HG03196 (cell line): ENCODE measurements around the gene LSR.
"Not testable (repeated sequence)": the region's sequence is repeated elsewhere in the genome, so short reads cannot be mapped to it uniquely, and the experiment has no call there.

ENCODE experiments used
- ATAC-seq: cut with Tn5 transposase; IDR thresholded peaks from one replicate; pipeline ENCODE4 v1.9.1; 2021; ENCODE audit not compliant: unreplicated experiment

LSR gene

DNA sequence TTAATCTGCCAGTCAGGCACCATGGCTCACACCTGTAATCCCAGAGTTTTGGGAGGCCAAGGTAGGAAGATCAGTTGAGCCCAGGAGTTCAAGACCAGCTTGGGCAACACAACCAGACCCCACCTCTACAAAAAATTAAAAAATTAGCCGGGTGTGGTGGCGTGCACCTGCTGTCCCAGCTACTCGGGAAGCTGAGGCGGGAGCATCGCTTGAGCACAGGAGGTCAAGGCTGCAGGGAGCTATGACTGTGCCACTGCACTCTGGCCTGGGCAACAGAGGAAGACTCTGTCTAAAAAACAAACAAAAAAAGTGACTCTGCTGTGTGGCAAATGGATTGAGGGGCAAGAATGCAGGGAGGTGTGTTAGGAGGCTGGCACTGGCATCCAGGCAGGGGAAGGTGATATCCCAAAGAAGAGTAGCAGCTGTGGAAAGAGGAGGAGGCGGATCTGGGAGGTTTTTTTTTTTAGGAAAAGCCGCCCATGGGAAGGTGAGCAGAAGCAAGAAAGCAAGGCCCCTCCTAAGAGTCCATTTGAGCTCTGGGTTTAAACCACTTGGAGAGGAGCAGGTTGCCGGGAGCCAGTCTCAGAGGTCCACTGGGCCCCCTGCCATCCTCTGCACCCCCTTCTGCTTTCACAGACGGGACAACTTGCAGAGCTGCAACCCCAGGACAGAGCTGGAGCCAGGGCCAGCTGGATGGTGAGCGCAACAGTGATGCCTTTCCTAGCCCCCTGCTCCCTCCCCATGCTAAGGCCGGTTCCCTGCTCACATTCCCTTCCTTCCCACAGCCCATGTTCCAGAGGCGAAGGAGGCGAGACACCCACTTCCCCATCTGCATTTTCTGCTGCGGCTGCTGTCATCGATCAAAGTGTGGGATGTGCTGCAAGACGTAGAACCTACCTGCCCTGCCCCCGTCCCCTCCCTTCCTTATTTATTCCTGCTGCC, 35.6 kb downstream of the LSR start:
- no peak for ATAC-seq

GRCh38 chr19:35285095-35285449, 36.3 kb downstream of the LSR start:
- ATAC-seq: no peak

GRCh38 chr19:35285465-35285864, 36.7 kb downstream of the LSR start:
- ATAC-seq: not testable (repeated sequence)

- ATAC-seq: not testable (repeated sequence)
These were observed 37.3 kb downstream of the LSR start for GRCh38 chr19:35286101-35286500.

GRCh38 chr19:35287713-35288112, 38.9 kb downstream of the LSR start:
- no peak for ATAC-seq

DNA sequence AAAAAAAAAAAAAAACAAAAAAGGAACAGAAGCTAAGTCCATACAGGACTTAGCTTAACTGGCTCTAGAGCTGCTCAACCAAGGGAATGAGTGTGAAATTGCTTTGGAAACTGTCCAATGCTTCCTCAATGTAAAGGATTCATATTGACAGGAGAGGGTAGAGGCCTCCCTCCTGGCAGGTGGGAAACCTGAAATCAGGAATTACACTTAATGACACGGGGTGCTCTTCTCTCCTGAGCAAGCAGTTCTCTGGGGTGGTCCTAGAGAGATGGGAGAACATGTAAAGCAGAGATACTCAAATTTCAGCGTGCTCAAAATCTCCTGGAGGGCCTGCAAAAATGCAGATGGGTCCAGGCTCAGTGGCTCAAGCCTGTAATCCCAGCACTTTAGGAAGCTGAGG, 39.5 kb downstream of the LSR start:
- no peak for ATAC-seq

- ATAC-seq: no peak
These were observed 40.1 kb downstream of the LSR start for GRCh38 chr19:35288906-35289305.

DNA sequence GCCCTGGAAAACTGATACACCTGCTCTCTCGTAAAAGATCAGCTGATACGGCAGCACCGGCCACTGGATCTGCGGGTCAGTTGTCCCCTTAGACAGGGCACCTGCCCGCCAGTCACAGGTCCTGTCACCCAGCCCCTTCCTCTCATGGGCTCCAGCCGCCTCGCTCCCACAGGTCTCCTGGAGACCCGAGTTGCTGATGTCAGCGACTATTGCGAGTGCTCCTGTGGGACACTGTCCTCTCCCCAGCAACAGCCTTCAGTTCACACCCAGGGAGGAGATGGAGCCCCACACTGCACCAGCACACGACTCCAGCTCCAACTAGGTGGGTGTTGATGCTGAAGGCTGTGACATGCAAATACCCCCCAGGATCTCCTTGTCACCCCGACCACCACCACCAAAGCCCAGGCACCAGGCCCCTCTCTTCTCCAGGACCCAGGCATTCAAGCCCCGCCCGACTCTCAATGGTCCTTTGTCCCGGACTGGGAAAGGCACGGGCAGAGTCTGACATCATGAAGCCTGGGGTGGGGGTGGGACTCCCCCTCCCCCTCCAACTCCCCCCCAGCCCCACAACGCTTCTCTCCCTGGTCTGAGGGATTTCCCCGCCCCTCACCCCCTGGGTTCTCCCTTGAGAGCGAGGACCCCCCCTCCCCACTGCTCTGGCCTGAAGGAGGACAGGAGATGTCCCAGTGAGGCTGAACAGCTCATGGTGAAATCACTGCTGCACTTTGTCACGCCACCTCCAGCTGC, 41.8 kb downstream of the LSR start:
- no peak for ATAC-seq

GRCh38 chr19:35291259-35291658, 42.5 kb downstream of the LSR start:
- ATAC-seq: no peak

- ATAC-seq: no peak
These were observed 43.1 kb downstream of the LSR start, which contains the start of gene MAG for GRCh38 chr19:35291916-35292315. MAG (plus strand) TSS chr19:35292161; CDS start chr19:35295409, 3,248 bp downstream.

DNA sequence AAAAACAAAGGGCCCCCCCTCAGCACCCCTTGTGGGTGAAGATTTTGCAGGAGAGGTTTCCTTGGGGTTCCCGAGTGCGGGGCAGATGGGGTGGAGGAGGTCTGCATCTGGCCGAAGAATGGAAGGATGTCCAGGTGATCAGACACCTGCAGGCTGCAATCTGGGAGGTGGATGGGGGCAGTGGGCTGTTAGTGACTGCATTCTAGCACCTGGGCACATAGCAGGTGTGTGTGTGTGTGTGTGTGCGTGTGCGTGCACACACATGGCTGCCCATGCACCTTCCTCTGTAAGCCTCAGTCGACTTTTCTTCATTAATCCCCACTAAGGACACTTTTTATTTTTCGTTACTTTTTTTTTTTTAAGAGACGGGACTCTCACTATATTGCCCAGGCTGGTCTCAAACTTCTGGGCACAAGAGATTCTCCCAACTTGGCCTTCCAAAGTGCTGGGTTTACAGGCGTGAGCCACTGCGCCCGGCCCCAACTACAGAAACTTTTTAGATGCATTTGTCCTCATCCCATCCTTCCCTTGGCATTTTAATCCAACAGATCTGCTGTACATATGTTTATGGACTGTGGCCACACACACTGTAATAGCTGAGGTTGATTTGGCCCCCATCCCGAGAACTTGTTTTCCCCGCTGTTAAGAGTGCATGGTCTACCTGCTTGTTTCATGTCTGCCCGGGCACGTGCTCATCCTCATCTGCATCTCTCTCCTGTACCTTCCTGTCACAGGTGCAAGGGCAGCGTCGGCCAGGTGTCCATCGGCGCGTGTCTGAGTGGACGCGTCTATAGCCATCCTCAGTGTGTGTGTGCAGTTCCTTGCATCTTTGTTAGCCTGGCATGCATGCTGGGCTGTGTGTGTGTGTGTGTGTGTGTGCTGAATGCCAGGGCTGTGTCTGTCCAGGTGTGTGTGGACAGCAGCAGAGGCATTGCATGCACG, 43.9 kb downstream of the LSR start:
- ATAC-seq: no peak

DNA sequence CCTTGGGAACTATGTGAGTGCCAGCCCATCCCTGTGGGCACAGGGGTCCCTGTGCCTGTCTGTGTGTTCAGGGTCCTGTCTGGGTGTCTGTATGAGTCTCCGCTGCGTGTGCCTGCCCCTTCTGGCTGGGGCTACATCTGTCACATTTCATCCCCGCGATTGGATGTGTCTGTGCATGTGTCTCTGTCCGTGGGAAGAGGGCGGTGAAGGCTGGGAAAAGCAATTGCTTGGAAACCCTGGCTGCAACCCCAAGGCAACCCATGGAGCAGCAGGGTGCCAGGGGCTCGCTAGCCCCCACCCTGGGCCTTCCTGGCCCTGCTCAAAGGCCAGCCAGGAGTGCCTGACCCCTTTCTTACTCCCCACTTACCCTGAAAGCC, 44.5 kb downstream of the LSR start:
- ATAC-seq: no peak

- no peak for ATAC-seq
These were observed 45.0 kb downstream of the LSR start for GRCh38 chr19:35293808-35294207.

DNA sequence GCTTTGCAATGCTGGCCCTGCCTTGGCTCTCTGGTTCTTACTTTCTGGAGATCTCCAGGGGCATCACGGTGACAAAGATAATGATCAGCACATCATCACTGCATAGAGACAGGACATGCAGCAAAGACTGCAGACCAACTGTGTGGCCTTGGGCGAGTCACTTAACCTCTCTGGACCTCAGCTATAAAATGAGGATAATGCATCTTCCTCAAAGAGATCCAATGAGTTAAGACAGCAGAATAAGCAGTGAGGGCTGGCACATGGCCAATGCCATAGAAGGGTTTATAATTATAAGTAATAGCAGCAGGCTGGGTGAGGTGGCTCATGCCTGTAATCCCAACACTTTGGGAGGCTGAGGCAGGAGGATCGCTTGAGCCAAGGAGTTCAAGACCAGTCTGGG, 45.5 kb downstream of the LSR start:
- no peak for ATAC-seq

- ATAC-seq: no peak
These were observed 46.3 kb downstream of the LSR start for GRCh38 chr19:35294859-35295791.

- no peak for ATAC-seq
These were observed 47.1 kb downstream of the LSR start for GRCh38 chr19:35295792-35296462.

DNA sequence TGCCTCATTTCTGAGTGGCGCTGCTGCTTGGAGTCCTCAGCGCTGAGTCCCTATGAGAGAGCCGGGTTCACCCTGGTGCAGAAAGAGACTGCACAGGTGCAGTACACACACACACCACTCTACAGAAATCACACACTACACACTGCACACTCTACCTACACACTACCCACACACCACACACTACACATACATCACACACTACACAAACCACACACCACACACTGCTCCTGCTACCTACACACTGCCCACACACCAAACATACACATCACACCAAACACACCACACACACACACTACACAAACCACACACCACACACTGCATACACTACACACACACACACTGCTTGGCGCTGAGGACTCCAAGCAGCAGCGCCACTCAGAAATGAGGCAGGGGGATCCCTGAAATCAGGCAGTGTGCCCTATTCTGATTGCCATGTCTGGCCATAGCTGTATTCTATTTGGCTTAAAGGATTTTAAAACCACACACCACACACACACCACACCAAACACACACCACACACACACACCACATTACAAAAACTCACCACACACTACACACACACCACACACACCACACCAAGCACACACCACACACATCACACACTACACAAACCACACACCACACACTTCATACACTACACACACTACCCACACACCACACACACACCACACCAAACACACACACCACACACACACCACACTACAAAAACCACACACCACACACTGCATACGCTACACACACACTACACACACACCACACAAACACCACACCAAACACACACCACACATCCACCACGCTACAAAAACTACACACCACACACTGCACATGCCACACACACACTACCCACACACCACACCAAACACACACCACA, 48.1 kb downstream of the LSR start:
- ATAC-seq: no peak

GRCh38 chr19:35297515-35297848, 48.7 kb downstream of the LSR start:
- no peak for ATAC-seq

DNA sequence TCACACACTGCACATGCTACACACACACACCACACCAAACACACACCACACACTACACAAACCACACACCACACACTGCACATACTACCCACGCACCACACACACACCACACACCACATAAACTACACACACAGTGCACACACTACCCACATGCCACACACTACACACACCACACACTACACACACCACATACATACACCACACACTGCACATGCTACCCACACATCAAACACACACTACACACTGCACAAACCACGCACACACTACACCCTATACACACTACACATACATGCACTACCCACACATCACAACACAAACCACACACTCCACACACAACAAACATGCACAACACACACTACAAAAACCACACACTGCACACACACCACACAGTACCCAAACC, 49.1 kb downstream of the LSR start:
- no peak for ATAC-seq
